Hippocampal formation (tissue), 2 donors: ENCODE measurements around the gene CD48.

Experiments
- DNase-seq, 2 donors: peaks; one replicate each; lab custom pipeline; 2025; lab: John Stamatoyannopoulos, UW

CD48 gene

GRCh38 chr1:160711602-160712311 is at the start of gene CD48:
CD48 (minus strand) TSS chr1:160711822; CDS start chr1:160711763, 59 bp downstream.
- DNase-seq = no peak

- no peak for DNase-seq
Measured at GRCh38 chr1:160761046-160761445, 49.4 kb upstream of the CD48 start.

- DNase-seq = no peak
Measured at GRCh38 chr1:160759740-160760139, 48.1 kb upstream of the CD48 start.

GRCh38 chr1:160758521-160758920 is 46.9 kb upstream of the CD48 start:
- DNase-seq = no peak

- DNase-seq = no peak
Measured at GRCh38 chr1:160756849-160757201, 45.2 kb upstream of the CD48 start.

- DNase-seq = no peak
Measured at GRCh38 chr1:160755911-160756848, 44.6 kb upstream of the CD48 start.

- DNase-seq = no peak
Measured at GRCh38 chr1:160755461-160755860, 43.8 kb upstream of the CD48 start.

- no peak for DNase-seq
Measured at GRCh38 chr1:160753594-160753993, 42.0 kb upstream of the CD48 start.

- no peak for DNase-seq
Measured at GRCh38 chr1:160752924-160753323, 41.3 kb upstream of the CD48 start.

- no peak for DNase-seq
Measured at GRCh38 chr1:160752406-160752805, 40.8 kb upstream of the CD48 start.

GRCh38 chr1:160750608-160751007 is 39.0 kb upstream of the CD48 start:
- DNase-seq = no peak

- DNase-seq = no peak
Measured at GRCh38 chr1:160748878-160749269, 37.3 kb upstream of the CD48 start.

- no peak for DNase-seq
Measured at GRCh38 chr1:160748181-160748877, 36.7 kb upstream of the CD48 start.

GRCh38 chr1:160747717-160748116 is 36.1 kb upstream of the CD48 start:
- DNase-seq = no peak

GRCh38 chr1:160746836-160747500 is 35.3 kb upstream of the CD48 start:
- no peak for DNase-seq

GRCh38 chr1:160745551-160745950 is 33.9 kb upstream of the CD48 start:
- no peak for DNase-seq

GRCh38 chr1:160744852-160745520 is 33.4 kb upstream of the CD48 start:
- DNase-seq = no peak

GRCh38 chr1:160744199-160744851 is 32.7 kb upstream of the CD48 start:
- DNase-seq = no peak

GRCh38 chr1:160743266-160743665 is 31.6 kb upstream of the CD48 start:
- no peak for DNase-seq

- DNase-seq = no peak
Measured at GRCh38 chr1:160742428-160743127, 31.0 kb upstream of the CD48 start.
